Astrocyte of the spinal cord (primary cell): ENCODE measurements around the gene DOK3.

Experiments
- DNase-seq: peaks from one replicate; pipeline ENCODE4 v3.0.0; 2011; ENCODE audit warnings: low read depth, low spot score
- H3K4me3 ChIP-seq: 2 replicates; pipeline ENCODE4 v1.5.1; 2011; ENCODE audit warnings: low read depth, mild to moderate bottlenecking, low read length, moderate library complexity
- in situ Hi-C: cut with HindIII; loops from 2 replicates; pipeline ENCODE4 v1.10.0; 2017; ENCODE audit warnings: low sequenced_read_pairs
- TF ChIP-seq, protein P1 (sequence below): IDR thresholded peaks from 2 replicates; pipeline ENCODE4 v1.5.1; 2012; ENCODE audit warnings: low read depth, mild to moderate bottlenecking, low read length, inconsistent platforms

The DOK3 gene

DNA sequence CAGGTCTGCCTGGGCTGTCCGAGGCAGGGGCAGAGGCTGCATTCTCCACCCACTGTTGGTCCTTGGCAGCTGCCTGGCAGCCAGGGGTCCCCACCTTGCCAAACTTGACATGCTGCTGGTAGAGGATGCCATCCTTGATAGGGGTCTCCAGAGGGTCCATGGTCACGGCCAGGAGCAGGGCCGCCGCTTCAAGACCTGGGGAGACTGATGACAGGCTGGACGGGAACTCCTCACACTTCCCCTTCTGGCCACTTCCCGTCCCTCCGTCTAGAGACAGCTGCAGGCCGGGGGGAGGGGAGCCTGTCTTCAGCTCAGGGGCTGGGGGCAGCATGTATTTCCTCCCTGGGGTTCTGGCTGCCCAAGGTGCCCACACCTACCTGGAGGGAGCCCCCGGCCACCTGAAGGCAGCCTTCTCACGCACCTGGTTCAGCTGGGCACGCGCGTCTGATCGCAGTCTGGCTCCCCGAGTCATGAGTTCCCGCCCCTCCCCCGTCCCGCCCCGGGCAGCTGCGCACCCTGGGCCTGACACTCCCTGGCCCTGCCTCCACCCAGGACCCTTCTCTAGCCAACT is at the start of gene DOK3:
Gene DOK3, minus strand, starts transcription at position 446 of the 571 bp plus-strand sequence. Its CDS starts 286 bp downstream, at position 160.
- no peak for DNase-seq
- in situ Hi-C loops: no loop called here
- no peak within 1 kb of the TSS for H3K4me3 ChIP-seq
- TF ChIP-seq, protein P1, sequence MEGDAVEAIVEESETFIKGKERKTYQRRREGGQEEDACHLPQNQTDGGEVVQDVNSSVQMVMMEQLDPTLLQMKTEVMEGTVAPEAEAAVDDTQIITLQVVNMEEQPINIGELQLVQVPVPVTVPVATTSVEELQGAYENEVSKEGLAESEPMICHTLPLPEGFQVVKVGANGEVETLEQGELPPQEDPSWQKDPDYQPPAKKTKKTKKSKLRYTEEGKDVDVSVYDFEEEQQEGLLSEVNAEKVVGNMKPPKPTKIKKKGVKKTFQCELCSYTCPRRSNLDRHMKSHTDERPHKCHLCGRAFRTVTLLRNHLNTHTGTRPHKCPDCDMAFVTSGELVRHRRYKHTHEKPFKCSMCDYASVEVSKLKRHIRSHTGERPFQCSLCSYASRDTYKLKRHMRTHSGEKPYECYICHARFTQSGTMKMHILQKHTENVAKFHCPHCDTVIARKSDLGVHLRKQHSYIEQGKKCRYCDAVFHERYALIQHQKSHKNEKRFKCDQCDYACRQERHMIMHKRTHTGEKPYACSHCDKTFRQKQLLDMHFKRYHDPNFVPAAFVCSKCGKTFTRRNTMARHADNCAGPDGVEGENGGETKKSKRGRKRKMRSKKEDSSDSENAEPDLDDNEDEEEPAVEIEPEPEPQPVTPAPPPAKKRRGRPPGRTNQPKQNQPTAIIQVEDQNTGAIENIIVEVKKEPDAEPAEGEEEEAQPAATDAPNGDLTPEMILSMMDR: no peak

DNA sequence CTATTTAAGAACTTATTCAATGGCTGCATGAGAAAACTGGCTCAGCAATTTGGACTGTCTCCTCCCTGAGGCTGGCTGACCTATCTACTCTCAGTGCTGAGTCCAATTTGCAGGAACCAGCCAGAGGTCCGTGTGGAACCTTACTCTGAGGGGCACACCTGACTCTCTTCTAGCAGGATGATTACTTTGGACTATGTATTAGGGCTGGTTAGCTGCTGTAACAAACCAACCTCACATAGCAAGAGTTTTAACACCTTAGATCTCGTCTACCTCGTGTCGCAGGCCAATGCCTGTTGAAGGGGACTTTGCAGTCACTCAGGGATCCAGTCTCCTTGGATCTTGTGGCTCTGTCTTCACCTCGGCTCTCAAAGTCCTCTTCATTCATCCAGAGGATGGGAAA is 48.2 kb upstream of the DOK3 start:
- in situ Hi-C loops: no loop called here
- TF ChIP-seq, protein P1: no peak
- DNase-seq: no peak
- no peak overlapping the region for H3K4me3 ChIP-seq

- TF ChIP-seq, protein P1: no peak
- no peak for DNase-seq
- H3K4me3 ChIP-seq: no peak overlapping the region
- in situ Hi-C loops: no loop called here
These were observed 47.5 kb upstream of the DOK3 start for GRCh38 chr5:177557041-177557647.

DNA sequence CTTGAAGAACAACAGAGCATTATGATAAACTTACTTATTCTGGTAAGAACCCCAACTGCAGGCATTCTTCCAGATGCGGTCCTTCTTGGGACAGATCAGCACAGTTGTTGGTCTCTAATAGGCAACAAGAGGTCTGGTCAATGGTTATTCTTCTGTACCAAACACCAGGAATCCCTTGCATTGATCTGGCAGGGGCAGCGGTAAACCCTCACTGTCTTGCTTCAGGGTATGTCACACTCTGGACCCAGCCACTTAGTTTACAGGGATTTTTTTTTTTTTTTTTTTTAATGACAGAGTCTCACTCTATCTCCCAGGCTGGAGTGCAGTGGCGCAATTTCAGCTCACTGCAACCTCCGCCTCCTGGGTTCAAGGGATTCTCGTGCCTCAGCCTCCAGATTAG is 46.0 kb upstream of the DOK3 start:
- H3K4me3 ChIP-seq: no peak overlapping the region
- DNase-seq: no peak
- in situ Hi-C loops: no loop called here
- TF ChIP-seq, protein P1: no peak

DNA sequence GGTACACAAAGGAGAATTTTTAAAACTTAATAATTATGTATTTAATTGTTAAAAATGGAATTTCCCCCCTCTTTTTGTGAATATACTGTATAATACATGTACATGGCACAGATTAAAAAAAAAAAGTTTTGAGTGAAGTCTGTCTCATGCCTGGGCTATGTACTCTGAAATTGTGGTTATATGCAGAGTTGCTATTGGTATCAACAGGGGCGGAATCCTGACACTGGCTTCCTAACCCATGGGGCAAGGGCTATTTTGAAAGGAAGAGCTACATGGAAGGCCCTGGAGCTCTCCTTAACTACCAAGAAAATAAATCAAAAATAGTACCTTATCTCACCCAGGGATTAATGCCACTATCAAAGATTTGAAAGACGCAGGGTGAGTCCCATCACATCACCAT is 45.6 kb upstream of the DOK3 start:
- peak overlapping the region; percentile 61 for H3K4me3 ChIP-seq
- in situ Hi-C loops: no loop called here
- TF ChIP-seq, protein P1: no peak
- no peak for DNase-seq

DNA sequence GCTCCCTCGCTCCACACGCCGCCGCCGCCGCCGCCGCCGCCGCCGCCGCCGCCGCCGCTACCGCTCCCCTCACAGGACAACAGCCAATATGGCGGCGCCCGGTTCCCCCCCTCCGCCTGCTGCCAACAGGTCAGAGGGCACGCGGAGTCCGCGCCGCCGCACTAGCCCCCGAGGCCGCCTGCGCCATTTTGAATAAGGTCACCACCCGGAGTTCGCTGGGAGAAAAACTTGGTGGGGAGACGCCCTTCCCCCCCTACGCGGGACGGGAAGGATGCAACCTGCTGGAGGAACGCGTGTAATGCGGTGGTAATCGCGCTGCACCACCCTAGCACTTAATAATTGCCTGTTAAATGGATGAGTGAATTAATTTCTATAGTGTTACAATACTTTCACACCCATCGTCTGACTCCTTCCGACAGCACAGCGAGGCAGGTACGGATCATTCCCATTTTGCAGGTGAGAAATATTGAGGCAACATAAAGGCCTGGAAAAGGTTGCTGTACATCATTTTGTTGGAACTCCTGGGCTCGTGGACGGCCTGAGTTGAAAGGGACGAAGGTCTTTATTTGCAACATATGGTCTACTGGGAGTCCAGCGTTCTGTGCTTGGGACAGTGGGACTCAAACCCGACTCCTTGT is 45.0 kb upstream of the DOK3 start, which contains the start of gene FAM193B:
Gene FAM193B, minus strand, starts transcription at position 90 of the 638 bp plus-strand sequence. CDS start 105 bp downstream, outside the sequence.
- H3K4me3 ChIP-seq: peak within 1 kb of the TSS; percentile 83
- TF ChIP-seq, protein P1: peak; percentile 15
- in situ Hi-C loops: no loop called here
- DNase-seq: peak; percentile 91
